Body of pancreas (tissue), 4 donors: ENCODE results near the gene AQP6.

Experiments used
- CTCF ChIP-seq, 7 experiments: fragments of 450-650 bp in 4 of 7; fragments of 200-600 bp in 3 of 7; sonication (generic) in 3 of 7; IDR thresholded peaks; one replicate each; pipeline ENCODE4 v1.5.1; 2016 to 2019; ENCODE audit warnings: antibody characterized with exemption in 7 of 7
- POLR2A ChIP-seq, 3 donors: fragments of 450-650 bp; IDR thresholded peaks; one replicate each; pipeline ENCODE4 v1.6.1; 2016; ENCODE audit warnings: antibody characterized with exemption in 3 of 3, mild to moderate bottlenecking in 2 of 3

DNA sequence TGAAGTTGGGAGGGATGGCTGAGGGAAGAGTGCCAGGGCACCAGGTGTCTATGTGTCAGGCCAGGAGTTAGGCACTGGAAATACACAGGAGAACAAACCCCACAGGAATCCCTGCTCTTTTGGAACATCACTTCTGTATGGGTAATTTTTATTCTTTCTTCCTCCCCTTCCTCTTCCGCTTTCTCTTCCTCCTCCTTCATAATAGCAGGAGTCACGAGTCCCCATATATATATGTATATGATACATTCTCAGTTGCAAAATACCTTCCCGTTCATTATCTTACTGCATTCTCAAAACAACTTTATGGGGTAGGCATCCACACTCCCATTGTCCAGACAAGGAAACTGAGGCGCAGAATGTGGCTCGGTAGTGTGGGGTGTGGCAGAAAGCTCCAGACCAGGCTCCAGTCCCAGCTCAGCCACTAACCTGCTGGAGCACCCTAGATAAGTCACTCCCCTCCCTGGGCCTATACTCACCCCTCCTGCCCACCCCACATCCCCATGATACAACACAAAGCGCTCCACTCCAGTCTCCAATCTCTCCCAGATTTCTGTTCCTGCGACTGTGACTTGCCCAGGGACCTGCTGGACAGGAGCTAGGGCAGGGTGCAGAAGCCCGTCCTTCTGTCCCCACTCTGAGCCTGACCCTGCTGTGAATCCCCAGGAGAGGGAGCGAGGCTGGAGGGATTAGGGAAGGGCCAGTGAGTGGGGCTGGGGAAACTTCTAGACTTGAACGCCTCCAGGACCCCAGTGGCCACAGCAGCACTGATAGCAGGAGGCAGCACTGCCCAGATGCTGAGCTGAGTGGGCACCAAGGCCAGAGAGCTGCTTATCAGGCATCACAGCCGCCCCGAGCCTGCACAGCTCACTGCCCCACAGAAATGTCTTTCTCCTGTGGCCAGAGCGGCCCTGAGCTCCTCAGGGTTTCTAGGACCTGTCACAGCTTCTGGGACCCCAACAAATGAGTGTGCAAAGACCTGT is 23.6 kb upstream of the AQP6 start:
- no peak for TF ChIP-seq CTCF (IDR thresholded peaks at IDR 0.05)
- TF ChIP-seq POLR2A (IDR thresholded peaks at IDR 0.05): no peak
